NCI-H187 treated with DMSO at 0.1 percent for 48 hours (cell line): ENCODE data around the gene PDGFB.

Experiments used
- DNase-seq: peaks from one replicate; lab custom pipeline; 2025; lab: John Stamatoyannopoulos, UW

Gene PDGFB

DNA sequence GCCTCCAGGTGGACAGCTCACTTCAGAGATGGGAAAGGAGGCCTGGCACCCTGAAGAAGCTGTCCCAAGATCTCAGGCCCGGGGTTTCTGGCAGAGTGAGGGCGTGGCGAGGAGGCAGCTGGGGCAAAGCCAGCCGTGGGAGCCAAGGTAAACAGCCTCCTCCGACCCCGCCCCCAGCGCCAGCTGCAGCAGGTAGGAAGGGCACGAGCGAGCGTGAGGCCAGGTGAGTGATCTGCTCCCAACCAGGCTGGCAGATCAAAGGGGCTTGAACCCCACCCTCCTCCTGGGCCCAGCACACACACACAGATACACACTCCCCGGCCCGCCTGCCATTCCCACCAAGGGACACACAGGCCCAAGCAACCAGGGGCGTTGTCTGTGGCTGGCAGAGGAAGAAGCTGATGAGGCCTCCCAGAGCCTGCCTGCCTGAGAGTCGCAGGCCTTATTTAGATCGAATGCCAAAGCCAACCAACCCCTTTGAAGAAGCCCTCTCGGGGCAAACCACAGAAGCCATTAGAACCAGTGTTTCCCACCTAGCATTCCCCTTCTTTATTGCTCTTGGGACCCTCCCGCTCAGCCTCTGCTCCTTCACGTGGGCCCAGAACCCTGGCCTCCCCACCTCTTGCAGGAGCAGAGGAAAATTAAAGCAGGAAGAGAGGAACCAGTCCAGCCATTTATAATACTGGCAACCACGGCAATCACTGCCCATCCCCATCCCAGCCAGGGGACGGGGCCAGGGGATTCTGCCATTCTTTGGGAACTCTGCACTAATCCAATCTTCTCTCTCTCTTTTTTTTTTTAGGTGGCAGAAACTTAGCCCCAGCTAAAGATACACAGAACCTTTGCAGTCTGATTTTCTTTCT, 5.0 kb downstream of the PDGFB start:
- DNase-seq, result no peak

DNA sequence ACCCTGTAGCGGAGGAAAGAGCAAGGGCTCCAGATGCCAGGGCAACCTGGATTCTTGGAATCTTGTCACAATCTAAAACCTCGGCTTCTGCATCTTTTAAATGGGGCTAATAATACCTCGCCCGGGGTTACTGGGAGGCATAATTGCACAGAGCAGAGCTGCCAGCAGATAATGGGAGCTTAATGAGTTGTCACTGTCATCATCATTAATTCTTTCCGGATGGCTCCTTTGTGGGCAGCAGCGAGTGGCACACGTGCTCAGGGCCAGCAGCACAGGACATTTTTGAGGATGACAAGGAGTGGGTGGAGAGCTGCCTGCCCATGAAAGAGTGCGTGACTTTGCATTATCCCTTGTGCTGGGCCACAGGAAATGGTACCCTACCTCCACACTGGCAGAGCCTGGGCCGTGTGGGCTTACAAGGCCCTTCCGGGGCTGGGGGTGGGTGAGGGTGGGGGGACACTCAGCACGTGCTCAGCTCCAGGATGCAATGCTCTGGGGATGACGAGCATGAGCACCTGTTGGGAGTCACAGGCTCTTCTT, 5.7 kb downstream of the PDGFB start:
- DNase-seq, result no peak

DNA sequence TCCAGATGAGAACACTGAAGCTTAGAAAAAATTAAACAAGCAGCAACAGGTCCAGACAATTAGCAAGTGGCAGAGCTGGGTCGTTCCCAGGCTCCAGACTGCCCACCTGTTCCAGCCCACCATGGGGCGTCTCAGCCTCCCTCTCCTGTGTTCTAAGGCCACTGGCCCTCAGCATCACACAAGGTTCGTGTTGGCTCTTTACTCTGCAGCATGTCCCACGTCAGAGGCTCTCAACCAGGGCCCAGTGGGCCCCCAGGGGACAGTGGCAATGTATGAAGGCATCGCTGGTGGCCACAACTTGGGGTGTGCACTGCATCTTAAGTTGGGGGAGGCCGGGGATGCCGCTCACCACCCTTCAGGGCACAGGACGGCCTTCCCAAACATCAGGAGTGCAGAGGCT, 6.2 kb downstream of the PDGFB start:
- DNase-seq, result no peak

DNA sequence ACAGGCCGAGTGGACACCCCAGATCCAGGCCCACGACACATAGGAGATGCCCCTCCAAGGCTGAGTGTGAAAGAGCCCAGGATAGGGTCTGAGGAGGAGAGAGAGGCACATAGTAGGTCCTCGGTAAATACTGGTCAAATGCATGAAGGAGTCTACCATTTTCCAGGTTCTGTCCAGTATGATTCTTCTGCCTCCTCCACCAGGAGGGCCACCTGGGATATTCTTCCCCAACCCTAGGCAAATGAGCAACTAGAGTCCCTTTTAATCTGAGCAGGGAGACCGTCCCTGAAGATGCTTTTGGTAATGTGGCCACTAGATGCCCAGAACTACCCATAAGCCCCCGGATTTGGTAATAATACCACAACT, 6.7 kb downstream of the PDGFB start:
- DNase-seq, result no peak

GRCh38 chr22:39237318-39238100, 7.3 kb downstream of the PDGFB start:
- DNase-seq, result no peak

- DNase-seq, result no peak
Measured at GRCh38 chr22:39236321-39237317, 8.2 kb downstream of the PDGFB start.

- no peak for DNase-seq
Measured at GRCh38 chr22:39234867-39235687, 9.7 kb downstream of the PDGFB start.

DNA sequence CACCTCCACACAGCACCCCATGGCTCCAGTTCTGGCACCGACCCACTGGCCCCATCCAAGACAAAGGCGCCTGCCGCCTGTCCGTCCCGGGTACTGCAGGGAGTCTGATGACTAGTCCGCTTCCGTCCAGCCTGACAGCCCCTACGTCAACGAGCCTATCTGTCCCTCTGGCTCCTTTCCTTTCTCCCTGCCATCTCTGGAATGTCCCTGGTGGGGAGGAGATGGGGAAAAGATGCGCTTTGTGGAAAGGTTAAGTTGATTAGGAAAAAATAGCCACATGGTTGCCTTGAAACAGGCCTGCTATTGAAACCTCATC, 10.4 kb downstream of the PDGFB start:
- DNase-seq, result no peak

GRCh38 chr22:39233710-39234471, 10.9 kb downstream of the PDGFB start:
- DNase-seq, result no peak

- no peak for DNase-seq
Measured at GRCh38 chr22:39232806-39233709, 11.7 kb downstream of the PDGFB start.

DNA sequence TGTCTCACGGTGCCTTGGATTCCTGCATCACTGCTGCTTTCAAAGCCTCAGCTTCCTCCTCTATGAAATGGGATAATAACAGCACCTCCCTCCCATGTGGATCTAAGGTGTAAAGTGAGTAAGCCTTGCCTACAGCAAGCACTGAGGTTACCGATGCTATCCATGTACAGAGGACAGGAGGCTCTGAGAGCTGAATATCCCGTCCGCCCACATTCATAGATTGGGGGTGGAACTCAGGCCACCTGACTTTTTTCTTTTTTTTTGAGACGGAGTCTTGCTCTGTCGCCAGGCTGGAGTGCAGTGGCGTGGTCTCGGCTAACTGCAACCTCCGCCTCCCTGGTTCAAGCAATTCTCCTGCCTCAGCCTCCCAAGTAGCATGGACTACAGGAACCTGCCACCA, 12.5 kb downstream of the PDGFB start:
- DNase-seq, result no peak

DNA sequence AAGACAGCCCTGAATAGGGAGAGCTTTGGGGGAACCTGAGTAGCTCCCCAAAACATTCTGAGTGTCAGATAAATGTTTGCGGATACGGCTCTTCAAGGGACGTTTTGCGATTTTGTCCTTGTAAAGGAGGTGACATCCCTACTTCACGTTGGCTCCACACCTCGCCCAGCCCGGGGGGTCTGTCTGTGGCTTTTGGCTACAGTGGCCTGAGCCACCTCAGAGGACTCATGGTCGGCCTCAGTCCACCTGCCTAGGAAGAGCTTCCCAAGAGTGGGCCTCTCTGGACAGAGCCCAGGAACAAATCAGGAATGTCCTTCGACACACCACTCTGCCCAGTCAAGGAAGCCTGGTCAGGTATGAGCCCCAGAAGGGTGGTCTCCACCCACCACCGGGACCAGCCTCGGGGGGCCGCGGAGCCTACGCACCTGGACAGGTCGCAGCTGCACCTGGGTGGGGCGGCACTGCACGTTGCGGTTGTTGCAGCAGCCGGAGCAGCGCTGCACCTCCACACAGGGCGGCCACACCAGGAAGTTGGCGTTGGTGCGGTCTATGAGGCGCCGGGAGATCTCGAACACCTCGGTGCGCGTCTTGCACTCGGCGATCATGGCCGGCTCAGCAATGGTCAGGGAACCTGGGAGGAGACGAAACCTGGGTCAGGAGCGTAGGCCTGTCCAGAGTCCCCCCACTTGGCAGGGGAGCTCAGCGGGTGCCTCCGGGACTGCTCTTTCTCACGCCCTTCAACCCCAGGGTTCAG, 13.4 kb downstream of the PDGFB start:
- no peak for DNase-seq

- DNase-seq, result no peak
Measured at GRCh38 chr22:39230261-39231196, 14.3 kb downstream of the PDGFB start.

DNA sequence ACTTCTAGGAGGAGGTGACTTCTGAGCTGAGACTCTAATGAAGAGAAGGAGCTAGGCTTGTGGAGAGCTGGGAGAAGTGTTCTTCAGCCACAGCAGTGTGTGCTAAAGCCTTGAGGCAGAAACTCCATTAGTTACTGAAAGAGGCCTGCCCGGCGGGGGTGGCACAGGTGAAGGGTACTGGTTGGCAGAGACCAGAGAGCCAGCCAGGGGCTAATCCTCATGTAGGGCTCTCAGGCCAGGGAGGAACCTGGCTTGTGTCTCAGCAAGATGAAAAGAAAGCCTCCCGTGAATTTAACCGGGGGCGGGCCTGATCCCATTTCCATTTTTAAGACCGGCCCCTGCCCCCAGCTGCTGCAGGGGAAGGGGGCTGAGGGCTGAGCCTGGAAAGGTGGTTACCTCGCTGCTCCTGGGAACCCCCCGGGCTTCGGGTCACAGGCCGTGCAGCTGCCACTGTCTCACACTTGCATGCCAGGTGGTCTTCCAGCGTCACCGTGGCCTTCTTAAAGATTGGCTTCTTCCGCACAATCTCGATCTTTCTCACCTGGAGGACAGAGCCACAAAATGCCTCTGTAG, 15.0 kb downstream of the PDGFB start:
- DNase-seq, result no peak

- DNase-seq, result no peak
Measured at GRCh38 chr22:39229075-39229474, 15.7 kb downstream of the PDGFB start.

DNA sequence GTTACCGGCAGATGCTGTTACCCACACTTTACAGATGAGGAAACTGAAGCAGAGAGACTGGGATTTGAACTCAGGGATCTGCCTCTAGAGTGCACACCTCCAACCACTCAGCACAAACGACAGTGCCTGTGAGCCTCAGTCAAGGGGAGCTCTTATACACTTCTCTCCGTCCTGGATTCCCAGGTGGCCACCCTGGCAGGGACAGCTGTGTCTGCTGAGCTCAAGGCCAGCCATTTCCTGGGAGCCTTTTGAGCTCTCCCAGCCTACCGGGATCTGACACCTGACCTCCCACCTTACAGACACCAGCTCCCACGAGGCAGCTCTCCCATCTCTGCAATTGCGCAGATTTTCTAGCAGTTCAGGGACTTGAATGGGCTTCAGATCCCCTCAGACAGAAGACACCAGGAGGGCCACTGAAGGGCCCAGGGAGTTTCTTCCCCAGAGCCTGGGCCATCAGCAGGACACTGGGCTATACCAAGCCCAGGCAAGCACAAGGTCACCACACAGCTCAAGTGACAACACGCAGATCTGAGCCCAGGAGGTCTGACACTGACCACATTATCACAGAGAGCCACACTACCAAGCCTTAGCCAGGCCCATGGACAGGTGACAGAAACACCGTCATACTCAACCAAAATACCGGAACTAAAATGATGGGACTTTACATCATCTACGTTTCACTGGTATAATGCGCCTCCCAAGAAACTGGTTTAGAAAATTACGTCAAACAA, 17.1 kb downstream of the PDGFB start:
- DNase-seq, result no peak
